ENCODE results near the gene PODN.

DNA sequence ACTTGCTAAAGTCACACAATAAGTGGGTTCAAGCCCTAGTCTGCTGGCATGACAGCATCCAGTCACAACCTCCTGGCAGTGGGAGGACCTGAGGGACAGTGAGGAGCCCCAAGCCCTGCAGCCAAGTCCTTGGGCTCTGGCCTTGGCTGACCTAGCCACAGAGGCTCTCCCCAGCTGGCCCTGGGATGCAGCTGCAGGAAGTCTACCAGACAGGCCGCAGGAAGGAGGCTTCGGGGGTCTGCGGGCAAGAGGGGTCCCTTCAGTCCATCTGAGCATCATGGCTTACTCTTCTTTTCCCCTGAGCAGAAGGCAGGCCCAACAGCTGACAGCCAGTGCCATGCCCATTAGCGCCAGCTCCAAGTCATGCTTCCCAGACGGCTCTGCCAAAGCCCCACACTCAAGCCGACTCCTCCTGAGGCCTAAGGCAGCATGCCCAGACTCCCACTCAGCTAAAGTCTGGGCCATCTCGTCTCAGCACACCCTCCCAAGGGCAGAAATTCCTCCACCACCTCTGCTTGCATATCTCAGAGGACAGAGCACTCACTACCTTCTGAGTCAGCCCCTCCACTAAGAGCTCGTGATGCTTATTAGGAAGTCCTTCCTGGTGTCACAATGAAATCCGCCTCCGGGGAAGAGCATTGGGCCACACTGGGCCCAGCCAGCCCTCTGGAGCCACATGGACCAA lies 60.3 kb downstream of the PODN start:
- TF ChIP-seq, protein P1, sequence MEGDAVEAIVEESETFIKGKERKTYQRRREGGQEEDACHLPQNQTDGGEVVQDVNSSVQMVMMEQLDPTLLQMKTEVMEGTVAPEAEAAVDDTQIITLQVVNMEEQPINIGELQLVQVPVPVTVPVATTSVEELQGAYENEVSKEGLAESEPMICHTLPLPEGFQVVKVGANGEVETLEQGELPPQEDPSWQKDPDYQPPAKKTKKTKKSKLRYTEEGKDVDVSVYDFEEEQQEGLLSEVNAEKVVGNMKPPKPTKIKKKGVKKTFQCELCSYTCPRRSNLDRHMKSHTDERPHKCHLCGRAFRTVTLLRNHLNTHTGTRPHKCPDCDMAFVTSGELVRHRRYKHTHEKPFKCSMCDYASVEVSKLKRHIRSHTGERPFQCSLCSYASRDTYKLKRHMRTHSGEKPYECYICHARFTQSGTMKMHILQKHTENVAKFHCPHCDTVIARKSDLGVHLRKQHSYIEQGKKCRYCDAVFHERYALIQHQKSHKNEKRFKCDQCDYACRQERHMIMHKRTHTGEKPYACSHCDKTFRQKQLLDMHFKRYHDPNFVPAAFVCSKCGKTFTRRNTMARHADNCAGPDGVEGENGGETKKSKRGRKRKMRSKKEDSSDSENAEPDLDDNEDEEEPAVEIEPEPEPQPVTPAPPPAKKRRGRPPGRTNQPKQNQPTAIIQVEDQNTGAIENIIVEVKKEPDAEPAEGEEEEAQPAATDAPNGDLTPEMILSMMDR (conservative IDR thresholded peaks at IDR 0.05), result no peak
- no peak for TF ChIP-seq EZH2 (IDR thresholded peaks at IDR 0.05; ENCODE audit: low read depth)
